CD4-positive, alpha-beta T cell treated with Interleukin-17A for 4 hours (primary cell): ENCODE data around the gene CCDC15.
"Not testable (repeated sequence)": the region's sequence is repeated elsewhere in the genome, so short reads cannot be mapped to it uniquely, and the experiment has no call there.

ENCODE experiments used
- DNase-seq: peaks from one replicate; pipeline ENCODE4 v3.0.0-alpha.2; 2020; ENCODE audit warnings: mixed read lengths

CCDC15 gene

GRCh38 chr11:125001849-125002248, 47.8 kb downstream of the CCDC15 start:
- DNase-seq = no peak

GRCh38 chr11:125005491-125005890, 51.5 kb downstream of the CCDC15 start:
- DNase-seq = no peak

- no peak for DNase-seq
These were observed 62.4 kb downstream of the CCDC15 start for GRCh38 chr11:125016413-125016812.

- no peak for DNase-seq
These were observed 66.3 kb downstream of the CCDC15 start for GRCh38 chr11:125020342-125020741.

- no peak for DNase-seq
These were observed 68.5 kb downstream of the CCDC15 start for GRCh38 chr11:125022551-125022950.

GRCh38 chr11:125025968-125026367, 72.0 kb downstream of the CCDC15 start:
- no peak for DNase-seq

- DNase-seq = not testable (repeated sequence)
These were observed 75.4 kb downstream of the CCDC15 start for GRCh38 chr11:125029431-125029830.

- DNase-seq = no peak
These were observed 82.9 kb downstream of the CCDC15 start for GRCh38 chr11:125036933-125037332.

GRCh38 chr11:125049164-125049792, 95.3 kb downstream of the CCDC15 start:
- no peak for DNase-seq

GRCh38 chr11:125052047-125052446, 98.0 kb downstream of the CCDC15 start:
- DNase-seq = no peak

GRCh38 chr11:125053167-125053566, 99.2 kb downstream of the CCDC15 start:
- no peak for DNase-seq

GRCh38 chr11:125055107-125055715, 101.2 kb downstream of the CCDC15 start:
- DNase-seq = no peak

- DNase-seq = not testable (repeated sequence)
These were observed 102.1 kb downstream of the CCDC15 start for GRCh38 chr11:125056111-125056510.

- DNase-seq = no peak
These were observed 103.1 kb downstream of the CCDC15 start for GRCh38 chr11:125056931-125057692.

- DNase-seq = no peak
These were observed 103.7 kb downstream of the CCDC15 start for GRCh38 chr11:125057693-125058016.

GRCh38 chr11:125061281-125061680, 107.3 kb downstream of the CCDC15 start:
- DNase-seq = no peak

- no peak for DNase-seq
These were observed 108.4 kb downstream of the CCDC15 start for GRCh38 chr11:125062218-125062930.

- DNase-seq = peak; percentile 44
These were observed 109.0 kb downstream of the CCDC15 start, which contains the start of gene SLC37A2 for GRCh38 chr11:125062931-125063428. TSS of gene SLC37A2 (plus strand) at chr11:125063305. CDS start at chr11:125063368, 63 bp downstream.

- no peak for DNase-seq
These were observed 109.5 kb downstream of the CCDC15 start for GRCh38 chr11:125063429-125064043.

- no peak for DNase-seq
These were observed 110.1 kb downstream of the CCDC15 start for GRCh38 chr11:125064070-125064469.

- no peak for DNase-seq
These were observed 114.4 kb downstream of the CCDC15 start for GRCh38 chr11:125068368-125068767.

GRCh38 chr11:125069008-125069407, 115.0 kb downstream of the CCDC15 start:
- no peak for DNase-seq

- DNase-seq = no peak
These were observed 115.8 kb downstream of the CCDC15 start for GRCh38 chr11:125069796-125070195.
